ENCODE results near the gene P3R3URF. TPM values are rescaled to one million over a fixed set of nuclear protein-coding genes. Genes with fewer than 3 reads are reported as not detected.
"Not testable (repeated sequence)": the region's sequence is repeated elsewhere in the genome, so short reads cannot be mapped to it uniquely, and the experiment has no call there.

The P3R3URF gene
- total RNA-seq: not detected
- not detected for polyA plus RNA-seq
- long read RNA-seq, donor 1: 0 reads
- long read RNA-seq, donor 2: 0 reads

DNA sequence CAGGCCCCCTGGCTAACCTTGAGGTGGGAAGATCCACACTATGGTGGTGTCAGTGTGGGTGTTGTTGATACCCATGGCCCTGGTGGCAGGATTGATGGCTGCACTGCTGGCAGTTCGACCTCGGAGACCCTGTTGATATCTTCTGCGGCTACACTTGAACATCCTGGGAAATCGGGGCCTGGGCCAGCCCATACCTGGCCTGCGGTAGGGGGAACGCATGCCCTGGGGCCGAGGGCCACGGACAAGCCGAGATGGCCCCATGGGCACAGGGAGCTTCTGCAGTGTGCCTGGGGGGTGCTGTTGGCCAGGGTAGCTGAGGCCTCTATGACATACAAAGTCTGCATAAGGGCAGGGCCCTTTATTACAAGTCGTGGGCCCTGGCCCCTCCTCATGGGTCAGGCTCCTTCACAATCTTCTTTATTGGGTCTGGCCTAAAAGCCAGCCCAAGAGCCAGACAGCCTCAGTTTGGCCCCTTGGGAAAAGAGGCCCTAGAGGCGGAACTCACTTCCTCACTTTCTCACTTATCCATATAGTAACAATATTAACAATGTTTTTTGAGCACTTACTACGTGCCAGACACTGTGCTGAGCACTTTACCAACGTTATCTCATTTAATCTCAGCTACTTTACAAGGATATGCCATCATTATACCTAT is at the start of gene P3R3URF:
Gene P3R3URF, minus strand, starts transcription at position 278 of the 655 bp plus-strand sequence. Its CDS starts 17 bp downstream, at position 261.
- Histone ChIP-seq H3K27ac (ENCODE audit: low read depth in 1 of 2, low read length in 2 of 2) (no peak within 1 kb of the TSS), H3K27me3 (ENCODE audit: control insufficient read depth in 1 of 2, insufficient read depth in 2 of 2, low read length in 1 of 2) (no peaks in the 10 kb centered on the region), H3K36me3 (ENCODE audit: control insufficient read depth in 1 of 2, insufficient read depth in 2 of 2, low read length in 1 of 2) (no peaks in the 10 kb centered on the region), H3K4me3 (ENCODE audit: low read length in 2 of 2) (no peak within 1 kb of the TSS), H3K4me1 (ENCODE audit: control insufficient read depth in 1 of 2, insufficient read depth in 2 of 2, low read length in 2 of 2) (no peaks in the 10 kb centered on the region), H3K9me3 (ENCODE audit: control insufficient read depth, low read length) (no peaks in the 10 kb centered on the region)
- intact Hi-C loops (cut with DNase I): loop anchor here in 1 of 2 donors (2.0 kb wide), 1 partner anchor 46 kb away; no protein-coding TSS in a partner anchor
- WGBS, 2 donors: 83 to 88% methylated on average over 13 of the region's 13 CpGs
- DNase-seq (peak in 1 of 2 donors; percentile 61), ATAC-seq (ENCODE audit: low FRiP score) (no peak)

DNA sequence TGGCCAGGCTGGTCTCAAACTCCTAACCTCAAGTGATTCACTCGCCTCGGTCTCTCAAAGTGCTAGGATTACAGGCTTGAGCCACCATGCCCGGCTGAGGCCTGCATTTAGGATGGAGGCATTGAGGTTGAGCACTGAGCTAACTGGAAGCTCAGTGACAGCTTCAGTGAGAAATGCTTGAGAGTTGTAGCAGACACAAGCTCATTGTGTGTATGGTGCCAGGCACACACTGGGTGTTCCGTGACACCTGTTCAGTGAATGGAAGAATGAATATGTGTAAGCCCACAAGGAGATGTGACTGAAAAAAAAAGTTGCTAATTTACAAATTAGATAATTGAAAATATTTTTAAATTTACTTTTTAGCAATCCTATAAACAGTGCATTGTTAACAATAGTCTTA is 48.7 kb upstream of the P3R3URF start:
- no peaks in the 10 kb centered on the region for H3K4me1 ChIP-seq (ENCODE audit: control insufficient read depth in 1 of 2, insufficient read depth in 2 of 2, low read length in 2 of 2)
- 82 to 86% methylated on average over 4 of the region's 4 CpGs for WGBS, 2 donors
- H3K27ac ChIP-seq (ENCODE audit: low read depth in 1 of 2, low read length in 2 of 2): no peak overlapping the region
- ATAC-seq (ENCODE audit: low FRiP score) (no peak), DNase-seq (no peak)
- H3K27me3 ChIP-seq (ENCODE audit: control insufficient read depth in 1 of 2, insufficient read depth in 2 of 2, low read length in 1 of 2): no peaks in the 10 kb centered on the region
- no peaks in the 10 kb centered on the region for H3K9me3 ChIP-seq (ENCODE audit: control insufficient read depth, low read length)
- no peak overlapping the region for H3K4me3 ChIP-seq (ENCODE audit: low read length in 2 of 2)
- intact Hi-C loops (cut with DNase I): loop anchor here in 1 of 2 donors (2.0 kb wide), 1 partner anchor 188 kb away; no protein-coding TSS in a partner anchor
- H3K36me3 ChIP-seq (ENCODE audit: control insufficient read depth in 1 of 2, insufficient read depth in 2 of 2, low read length in 1 of 2): no peaks in the 10 kb centered on the region

DNA sequence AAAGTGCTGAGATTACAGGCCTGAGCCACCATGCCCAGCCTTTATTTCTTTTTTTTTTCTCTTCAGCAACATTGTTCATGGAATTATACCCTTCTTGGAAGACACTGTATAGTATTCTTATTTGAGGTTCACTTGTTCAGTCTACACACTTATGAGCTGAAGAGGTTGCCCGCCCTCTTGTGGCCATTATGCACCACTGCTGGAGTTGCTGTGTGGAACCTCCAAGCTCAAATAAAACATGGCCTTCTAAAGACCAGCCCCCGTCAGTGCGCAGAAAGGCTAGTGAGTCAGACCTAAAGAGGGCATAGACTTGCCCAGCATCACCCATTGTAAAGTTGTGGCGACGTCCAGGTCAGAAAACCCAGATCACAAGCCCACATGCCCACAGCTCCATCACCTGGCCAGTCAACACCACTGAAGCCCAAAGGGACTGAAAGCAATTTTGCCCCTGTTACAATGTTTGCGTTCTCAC is 47.2 kb upstream of the P3R3URF start:
- Histone ChIP-seq H3K27ac (ENCODE audit: low read depth in 1 of 2, low read length in 2 of 2) (peak overlapping the region in 1 of 2 donors; percentile 8), H3K4me3 (ENCODE audit: low read length in 2 of 2) (no peak overlapping the region), H3K27me3 (ENCODE audit: control insufficient read depth in 1 of 2, insufficient read depth in 2 of 2, low read length in 1 of 2) (no peaks in the 10 kb centered on the region), H3K9me3 (ENCODE audit: control insufficient read depth, low read length) (no peaks in the 10 kb centered on the region), H3K36me3 (ENCODE audit: control insufficient read depth in 1 of 2, insufficient read depth in 2 of 2, low read length in 1 of 2) (peaks cover 0 to 3% of the 10 kb centered on the region in 2 donors), H3K4me1 (ENCODE audit: control insufficient read depth in 1 of 2, insufficient read depth in 2 of 2, low read length in 2 of 2) (no peaks in the 10 kb centered on the region)
- ATAC-seq (ENCODE audit: low FRiP score) (peak; percentile 84), DNase-seq (peak; percentile 75 to 83)
- 10 to 12% methylated on average over 6 of the region's 6 CpGs for WGBS, 2 donors
- intact Hi-C loops (cut with DNase I): loop anchor here (2.0 kb wide), 3 partner anchors 41 to 187 kb away; partner anchors contain the start of gene P3R3URF (in 1 of the 2)

DNA sequence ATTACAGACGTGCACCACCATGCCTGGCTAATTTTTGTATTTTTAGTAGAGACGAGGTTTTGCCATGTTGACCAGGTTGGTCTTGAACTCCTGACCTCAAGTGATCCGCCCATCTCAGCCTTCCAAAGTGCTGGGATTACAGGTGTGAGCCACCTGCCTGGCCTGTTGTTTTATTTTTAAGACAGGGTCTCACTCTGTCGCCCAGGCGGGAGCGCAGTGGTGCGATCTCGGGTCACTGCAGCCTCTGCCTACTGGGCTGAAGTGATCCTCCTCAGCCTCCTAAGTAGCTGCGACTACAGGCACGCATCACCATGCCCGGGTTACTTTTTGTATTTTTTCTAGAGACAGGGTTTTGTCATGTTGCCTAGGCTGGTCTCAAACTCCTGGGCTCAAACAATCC is 46.8 kb upstream of the P3R3URF start:
- H3K36me3 ChIP-seq (ENCODE audit: control insufficient read depth in 1 of 2, insufficient read depth in 2 of 2, low read length in 1 of 2); H3K4me1 ChIP-seq (ENCODE audit: control insufficient read depth in 1 of 2, insufficient read depth in 2 of 2, low read length in 2 of 2); H3K4me3 ChIP-seq (ENCODE audit: low read length in 2 of 2); H3K27me3 ChIP-seq (ENCODE audit: control insufficient read depth in 1 of 2, insufficient read depth in 2 of 2, low read length in 1 of 2); H3K9me3 ChIP-seq (ENCODE audit: control insufficient read depth, low read length); DNase-seq; ATAC-seq (ENCODE audit: low FRiP score); H3K27ac ChIP-seq (ENCODE audit: low read depth in 1 of 2, low read length in 2 of 2): not testable (repeated sequence)
- WGBS, 2 donors: 70 to 74% methylated on average over 11 of the region's 11 CpGs
- intact Hi-C loops (cut with DNase I): loop anchor here (2.0 kb wide), 3 partner anchors 40 to 186 kb away; partner anchors contain the start of gene P3R3URF (in 1 of the 2)

DNA sequence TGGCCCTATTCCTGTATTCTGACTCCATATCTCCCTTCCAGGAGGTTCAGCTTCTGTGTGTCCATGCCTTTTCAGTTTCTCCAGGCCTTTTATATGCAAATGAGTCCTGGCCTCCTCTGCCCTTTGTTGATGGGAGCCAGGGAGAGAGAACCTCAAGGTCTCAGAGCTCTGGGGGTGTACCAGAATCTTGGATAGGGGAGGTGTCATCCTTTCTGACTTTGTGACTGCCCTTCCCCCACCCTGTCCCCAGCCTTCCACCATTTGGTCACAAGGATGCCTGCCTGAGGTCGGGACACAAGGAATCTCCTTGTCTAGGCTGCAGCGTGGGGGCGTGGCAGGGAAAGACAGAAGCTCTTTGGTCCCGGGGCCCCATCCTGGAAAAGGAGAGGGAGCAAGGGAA is 45.5 kb upstream of the P3R3URF start:
- DNase-seq: no peak
- H3K36me3 ChIP-seq (ENCODE audit: control insufficient read depth in 1 of 2, insufficient read depth in 2 of 2, low read length in 1 of 2): peaks cover 0 to 3% of the 10 kb centered on the region in 2 donors
- ATAC-seq (ENCODE audit: low FRiP score): no peak
- H3K27me3 ChIP-seq (ENCODE audit: control insufficient read depth in 1 of 2, insufficient read depth in 2 of 2, low read length in 1 of 2): no peaks in the 10 kb centered on the region
- intact Hi-C loops (cut with DNase I): loop anchor here (2.0 kb wide), 3 partner anchors 39 to 185 kb away; partner anchors contain the start of gene P3R3URF (in 1 of the 2)
- H3K4me3 ChIP-seq (ENCODE audit: low read length in 2 of 2): no peak overlapping the region
- no peaks in the 10 kb centered on the region for H3K9me3 ChIP-seq (ENCODE audit: control insufficient read depth, low read length)
- H3K27ac ChIP-seq (ENCODE audit: low read depth in 1 of 2, low read length in 2 of 2): no peak overlapping the region
- WGBS, 2 donors: 60 to 63% methylated on average over 4 of the region's 4 CpGs
- H3K4me1 ChIP-seq (ENCODE audit: control insufficient read depth in 1 of 2, insufficient read depth in 2 of 2, low read length in 2 of 2): no peaks in the 10 kb centered on the region

DNA sequence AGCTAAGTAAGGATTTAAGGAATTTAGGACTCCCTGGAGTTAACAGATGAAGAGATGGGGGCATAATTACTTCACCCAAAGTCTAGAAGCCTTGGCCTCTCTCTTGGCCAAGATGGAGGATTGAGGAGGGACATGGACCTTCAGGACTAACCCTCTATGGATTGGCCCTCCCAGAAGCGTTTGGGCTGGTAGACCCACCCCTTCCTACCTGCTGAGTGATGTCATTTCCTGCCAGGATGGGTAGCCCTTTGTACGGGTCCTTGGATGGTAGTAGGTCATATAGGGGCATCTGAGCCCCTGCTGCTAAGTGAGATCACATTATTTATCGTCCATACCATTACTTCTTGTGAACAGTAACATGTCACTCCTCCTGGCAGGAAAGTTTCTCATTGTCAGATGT is 44.5 kb upstream of the P3R3URF start:
- 65 to 67% methylated on average over 3 of the region's 3 CpGs for WGBS, 2 donors
- intact Hi-C loops (cut with DNase I): no loop called here
- no peak for ATAC-seq (ENCODE audit: low FRiP score)

DNA sequence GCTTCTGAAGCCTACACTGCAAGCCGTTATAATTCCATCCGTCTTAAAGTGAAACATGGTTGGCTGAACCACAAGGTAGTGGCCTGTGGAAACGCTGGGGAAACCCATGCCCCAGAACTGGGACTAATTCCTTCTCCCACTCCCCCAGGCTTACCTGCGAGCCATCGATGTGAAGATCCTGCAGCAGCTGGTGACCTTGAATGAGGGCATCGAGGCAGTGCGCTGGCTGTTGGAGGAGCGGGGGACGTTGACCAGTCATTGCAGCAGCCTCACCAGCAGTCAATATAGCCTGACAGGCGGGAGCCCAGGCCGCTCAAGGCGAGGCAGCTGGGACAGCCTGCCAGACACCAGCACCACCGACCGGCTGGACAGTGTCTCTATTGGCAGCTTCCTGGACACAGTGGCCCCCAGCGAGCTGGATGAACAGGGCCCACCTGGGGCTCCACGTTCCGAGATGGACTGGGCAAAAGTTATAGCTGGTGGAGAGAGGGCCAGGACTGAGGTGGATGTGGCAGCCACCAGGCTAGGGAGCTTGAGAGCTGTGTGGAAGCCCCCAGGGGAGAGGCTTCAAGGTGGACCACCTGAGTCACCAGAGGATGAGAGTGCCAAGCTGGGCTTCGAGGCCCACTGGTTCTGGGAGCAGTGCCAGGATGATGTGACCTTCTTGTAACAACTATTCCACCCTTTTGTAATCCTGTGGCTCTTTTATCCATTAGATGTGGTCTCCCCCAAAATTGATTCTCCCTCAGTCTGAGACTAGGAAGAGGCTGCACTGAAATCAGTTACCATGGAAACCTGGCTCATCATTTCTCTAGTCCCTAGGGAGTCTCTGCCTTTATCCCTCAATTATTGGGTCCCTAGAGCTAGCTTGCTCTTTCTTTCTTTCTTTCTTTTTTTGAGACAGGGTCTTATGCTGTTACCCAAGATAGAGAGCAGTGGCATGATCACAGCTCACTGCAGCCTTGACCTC is 43.5 kb upstream of the P3R3URF start:
- WGBS, 2 donors: 77 to 78% methylated on average over 18 of the region's 18 CpGs
- Histone ChIP-seq H3K4me1 (ENCODE audit: control insufficient read depth in 1 of 2, insufficient read depth in 2 of 2, low read length in 2 of 2) (no peaks in the 10 kb centered on the region), H3K36me3 (ENCODE audit: control insufficient read depth in 1 of 2, insufficient read depth in 2 of 2, low read length in 1 of 2) (peaks cover 0 to 3% of the 10 kb centered on the region in 2 donors), H3K27ac (ENCODE audit: low read depth in 1 of 2, low read length in 2 of 2) (no peak overlapping the region), H3K9me3 (ENCODE audit: control insufficient read depth, low read length) (no peaks in the 10 kb centered on the region), H3K27me3 (ENCODE audit: control insufficient read depth in 1 of 2, insufficient read depth in 2 of 2, low read length in 1 of 2) (no peaks in the 10 kb centered on the region), H3K4me3 (ENCODE audit: low read length in 2 of 2) (no peak overlapping the region)
- DNase-seq: no peak
- intact Hi-C loops (cut with DNase I): no loop called here
- no peak for ATAC-seq (ENCODE audit: low FRiP score)

More for the DNA sequence above, 44.5 kb upstream of the P3R3URF start:
- peaks cover 0 to 3% of the 10 kb centered on the region in 2 donors for H3K36me3 ChIP-seq (ENCODE audit: control insufficient read depth in 1 of 2, insufficient read depth in 2 of 2, low read length in 1 of 2)
- no peak overlapping the region for H3K27ac ChIP-seq (ENCODE audit: low read depth in 1 of 2, low read length in 2 of 2)
- DNase-seq: no peak
- H3K4me1 ChIP-seq (ENCODE audit: control insufficient read depth in 1 of 2, insufficient read depth in 2 of 2, low read length in 2 of 2): no peaks in the 10 kb centered on the region
- H3K27me3 ChIP-seq (ENCODE audit: control insufficient read depth in 1 of 2, insufficient read depth in 2 of 2, low read length in 1 of 2): no peaks in the 10 kb centered on the region
- H3K9me3 ChIP-seq (ENCODE audit: control insufficient read depth, low read length): no peaks in the 10 kb centered on the region
- no peak overlapping the region for H3K4me3 ChIP-seq (ENCODE audit: low read length in 2 of 2)

DNA sequence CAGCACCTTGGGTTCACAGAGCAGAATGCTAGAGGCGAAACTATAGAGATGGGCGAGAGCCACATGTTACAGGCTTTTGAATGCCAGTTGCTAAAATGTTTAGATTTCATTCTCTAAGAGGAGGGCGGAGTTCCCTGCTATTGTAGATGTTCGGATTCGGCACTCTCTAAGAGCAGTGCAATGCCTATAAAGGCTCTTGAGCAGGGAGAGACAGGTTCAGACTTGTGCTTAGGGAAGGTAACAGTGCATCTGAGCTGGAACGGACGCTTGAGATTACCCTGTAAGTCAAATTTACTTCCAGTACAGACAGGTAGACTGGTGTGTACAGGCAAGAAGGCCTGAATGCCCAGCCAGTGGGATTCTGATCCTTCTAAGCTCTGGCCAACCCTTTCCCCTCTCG is 42.2 kb upstream of the P3R3URF start:
- H3K27me3 ChIP-seq (ENCODE audit: control insufficient read depth in 1 of 2, insufficient read depth in 2 of 2, low read length in 1 of 2): no peaks in the 10 kb centered on the region
- peaks cover 0 to 3% of the 10 kb centered on the region in 2 donors for H3K36me3 ChIP-seq (ENCODE audit: control insufficient read depth in 1 of 2, insufficient read depth in 2 of 2, low read length in 1 of 2)
- H3K4me3 ChIP-seq (ENCODE audit: low read length in 2 of 2): no peak overlapping the region
- intact Hi-C loops (cut with DNase I): no loop called here
- no peaks in the 10 kb centered on the region for H3K9me3 ChIP-seq (ENCODE audit: control insufficient read depth, low read length)
- ATAC-seq (ENCODE audit: low FRiP score): no peak
- DNase-seq: no peak
- H3K27ac ChIP-seq (ENCODE audit: low read depth in 1 of 2, low read length in 2 of 2): no peak overlapping the region
- 87 to 92% methylated on average over 8 of the region's 8 CpGs for WGBS, 2 donors
- H3K4me1 ChIP-seq (ENCODE audit: control insufficient read depth in 1 of 2, insufficient read depth in 2 of 2, low read length in 2 of 2): no peaks in the 10 kb centered on the region
